NB4 (cell line): ENCODE results near the gene ST6GALNAC1.
A peak's percentile ranks its signal among the peaks of the same experiment; 100 is the strongest.

ENCODE experiments used
- DNase-seq: peaks from one replicate; pipeline ENCODE4 v3.0.0; 2010; ENCODE audit warnings: low read depth
- H3K4me3 ChIP-seq: one replicate; pipeline ENCODE4 v1.5.1; 2011; ENCODE audit warnings: mild to moderate bottlenecking, low read depth, low read length, moderate library complexity
- MAX ChIP-seq: IDR thresholded peaks from 2 replicates; pipeline ENCODE4 v1.6.1; 2011; ENCODE audit warnings: low read depth, low read length
- MYC ChIP-seq: IDR thresholded peaks from 2 replicates; pipeline ENCODE4 v1.6.1; 2011; ENCODE audit warnings: low read depth, low read length
- POLR2A ChIP-seq: IDR thresholded peaks from 2 replicates; pipeline ENCODE4 v1.6.1; 2011; ENCODE audit warnings: mild to moderate bottlenecking; ENCODE audit not compliant: insufficient read length; ENCODE audit errors: extremely low read depth
- TF ChIP-seq, protein P1 (sequence below): IDR thresholded peaks from one replicate; pipeline ENCODE4 v1.5.1; 2012; ENCODE audit warnings: low read depth, low read length

ST6GALNAC1 gene

DNA sequence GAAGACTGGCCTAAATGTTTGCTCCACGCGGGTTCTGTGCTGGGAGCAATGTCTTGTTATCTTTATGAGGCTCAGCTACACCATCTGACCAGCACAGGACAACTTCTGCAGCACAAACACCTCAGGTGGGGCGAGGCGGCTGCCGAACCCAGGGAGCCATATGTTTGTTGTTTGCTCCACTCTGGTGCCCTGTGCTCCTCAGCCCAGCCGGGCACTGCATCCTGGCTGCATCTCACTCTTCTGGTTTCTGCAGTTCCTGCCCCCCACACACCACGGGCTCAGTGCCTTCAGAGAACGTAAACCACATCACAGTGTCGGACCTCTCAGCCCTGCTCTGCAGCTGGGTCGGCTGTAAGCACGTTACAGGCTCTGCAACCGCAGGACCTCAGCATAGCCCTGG is 34.8 kb upstream of the ST6GALNAC1 start:
- TF ChIP-seq POLR2A (no peak), MYC (no peak), MAX (no peak)
- TF ChIP-seq, protein P1, sequence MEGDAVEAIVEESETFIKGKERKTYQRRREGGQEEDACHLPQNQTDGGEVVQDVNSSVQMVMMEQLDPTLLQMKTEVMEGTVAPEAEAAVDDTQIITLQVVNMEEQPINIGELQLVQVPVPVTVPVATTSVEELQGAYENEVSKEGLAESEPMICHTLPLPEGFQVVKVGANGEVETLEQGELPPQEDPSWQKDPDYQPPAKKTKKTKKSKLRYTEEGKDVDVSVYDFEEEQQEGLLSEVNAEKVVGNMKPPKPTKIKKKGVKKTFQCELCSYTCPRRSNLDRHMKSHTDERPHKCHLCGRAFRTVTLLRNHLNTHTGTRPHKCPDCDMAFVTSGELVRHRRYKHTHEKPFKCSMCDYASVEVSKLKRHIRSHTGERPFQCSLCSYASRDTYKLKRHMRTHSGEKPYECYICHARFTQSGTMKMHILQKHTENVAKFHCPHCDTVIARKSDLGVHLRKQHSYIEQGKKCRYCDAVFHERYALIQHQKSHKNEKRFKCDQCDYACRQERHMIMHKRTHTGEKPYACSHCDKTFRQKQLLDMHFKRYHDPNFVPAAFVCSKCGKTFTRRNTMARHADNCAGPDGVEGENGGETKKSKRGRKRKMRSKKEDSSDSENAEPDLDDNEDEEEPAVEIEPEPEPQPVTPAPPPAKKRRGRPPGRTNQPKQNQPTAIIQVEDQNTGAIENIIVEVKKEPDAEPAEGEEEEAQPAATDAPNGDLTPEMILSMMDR: no peak
- peak; percentile 51 for DNase-seq
- H3K4me3 ChIP-seq: no peak overlapping the region

GRCh38 chr17:76677406-76677805 is 33.8 kb upstream of the ST6GALNAC1 start:
- H3K4me3 ChIP-seq: no peak overlapping the region
- TF ChIP-seq, protein P1: no peak
- TF ChIP-seq MYC (no peak), MAX (no peak), POLR2A (no peak)
- no peak for DNase-seq

DNA sequence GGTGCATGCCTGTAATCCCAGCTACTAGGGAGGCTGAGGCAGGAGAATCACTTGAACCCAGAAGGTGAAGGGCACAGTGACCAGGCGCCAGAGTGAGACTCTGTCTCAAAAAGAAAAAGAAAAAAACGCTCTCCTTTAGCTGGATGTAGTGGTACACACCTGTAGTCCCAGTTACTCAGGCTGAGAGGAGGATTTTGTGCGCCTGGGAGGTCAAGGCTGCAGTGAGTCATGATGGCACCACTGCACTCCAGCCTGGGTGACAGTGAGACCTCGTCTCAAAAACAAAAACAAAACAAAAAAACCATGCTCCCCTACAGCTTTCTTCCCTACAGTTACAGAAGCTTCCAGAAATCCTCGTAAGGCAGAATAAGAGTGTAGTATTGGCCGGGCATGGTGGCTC is 33.1 kb upstream of the ST6GALNAC1 start:
- no peak for DNase-seq
- no peak overlapping the region for H3K4me3 ChIP-seq
- TF ChIP-seq POLR2A: no peak
- TF ChIP-seq, protein P1: no peak
- TF ChIP-seq MYC: no peak
- TF ChIP-seq MAX: no peak

GRCh38 chr17:76675648-76676047 is 32.1 kb upstream of the ST6GALNAC1 start:
- H3K4me3 ChIP-seq: no peak overlapping the region
- no peak for DNase-seq
- TF ChIP-seq POLR2A (no peak), MYC (no peak), MAX (no peak)
- TF ChIP-seq, protein P1: no peak

- H3K4me3 ChIP-seq: no peak overlapping the region
- TF ChIP-seq MYC (no peak), POLR2A (no peak), MAX (no peak)
- TF ChIP-seq, protein P1: no peak
- no peak for DNase-seq
Observed at GRCh38 chr17:76674600-76674999, 31.0 kb upstream of the ST6GALNAC1 start.

- no peak for DNase-seq
- no peak for TF ChIP-seq MYC
- TF ChIP-seq, protein P1: no peak
- no peak for TF ChIP-seq POLR2A
- TF ChIP-seq MAX: no peak
- no peak overlapping the region for H3K4me3 ChIP-seq
Observed at GRCh38 chr17:76673729-76674128, 30.2 kb upstream of the ST6GALNAC1 start.
